A204.1 (cell line): ENCODE data around the gene SLC25A5.
A peak's percentile ranks its signal among the peaks of the same experiment; 100 is the strongest.

Experiments used
- FAIRE-seq: peaks from 2 replicates; lab custom pipeline; 2012; peaks lifted over from hg19 to GRCh38; lab: Jason Lieb, UNC

SLC25A5 gene

GRCh38 chrX:119505945-119506344, 37.7 kb downstream of the SLC25A5 start:
- FAIRE-seq = no peak

- FAIRE-seq = no peak
These were observed 39.0 kb downstream of the SLC25A5 start for GRCh38 chrX:119507206-119507605.

GRCh38 chrX:119512146-119512800, 44.0 kb downstream of the SLC25A5 start:
- FAIRE-seq = no peak

DNA sequence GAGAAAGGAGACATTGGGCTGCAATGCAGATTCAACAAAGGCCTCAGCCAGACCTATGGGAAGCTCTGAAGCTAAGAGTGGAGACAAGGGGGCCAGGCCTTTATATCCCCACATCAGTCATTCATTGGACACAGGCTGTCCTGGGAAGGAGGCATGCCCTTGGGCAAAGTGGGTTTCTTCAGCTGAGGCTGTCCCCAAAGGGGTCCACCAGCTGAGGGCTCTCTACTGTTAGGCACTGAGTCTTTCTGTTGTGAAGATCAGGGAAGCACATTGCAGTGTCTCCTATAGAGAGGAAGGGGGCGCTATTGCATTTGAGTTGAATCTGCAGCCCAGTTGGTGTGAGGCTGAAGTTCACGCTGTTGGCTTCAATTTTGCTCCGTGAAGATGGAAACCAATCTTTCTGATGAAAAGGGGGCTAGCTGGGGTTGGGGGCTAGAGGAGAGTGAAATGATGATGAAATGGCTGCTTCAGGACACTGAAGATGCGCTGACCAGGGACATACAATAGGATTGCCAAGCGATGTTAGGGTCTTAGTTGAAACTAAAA, 48.0 kb downstream of the SLC25A5 start:
- FAIRE-seq = peak; percentile 43

GRCh38 chrX:119518371-119518770, 50.1 kb downstream of the SLC25A5 start:
- no peak for FAIRE-seq
